A673 (cell line): ENCODE data around the gene SPEF1.

Experiments used
- EZH2 ChIP-seq: fragments of 200-600 bp; sonication (generic); IDR thresholded peaks from 2 replicates; pipeline ENCODE4 v1.6.1; 2017; ENCODE audit warnings: borderline replicate concordance, low read depth, mild to moderate bottlenecking, mixed read lengths, antibody characterized with exemption, low read length; ENCODE audit not compliant: poor library complexity, severe bottlenecking
- TF ChIP-seq, protein P1 (sequence below): fragments of 300-800, 200-600 bp; sonication (generic); conservative IDR thresholded peaks from 2 replicates; pipeline ENCODE4 v1.5.1; 2017; ENCODE audit warnings: low read depth, mild to moderate bottlenecking, antibody characterized with exemption, low read length, moderate library complexity, mixed read lengths

DNA sequence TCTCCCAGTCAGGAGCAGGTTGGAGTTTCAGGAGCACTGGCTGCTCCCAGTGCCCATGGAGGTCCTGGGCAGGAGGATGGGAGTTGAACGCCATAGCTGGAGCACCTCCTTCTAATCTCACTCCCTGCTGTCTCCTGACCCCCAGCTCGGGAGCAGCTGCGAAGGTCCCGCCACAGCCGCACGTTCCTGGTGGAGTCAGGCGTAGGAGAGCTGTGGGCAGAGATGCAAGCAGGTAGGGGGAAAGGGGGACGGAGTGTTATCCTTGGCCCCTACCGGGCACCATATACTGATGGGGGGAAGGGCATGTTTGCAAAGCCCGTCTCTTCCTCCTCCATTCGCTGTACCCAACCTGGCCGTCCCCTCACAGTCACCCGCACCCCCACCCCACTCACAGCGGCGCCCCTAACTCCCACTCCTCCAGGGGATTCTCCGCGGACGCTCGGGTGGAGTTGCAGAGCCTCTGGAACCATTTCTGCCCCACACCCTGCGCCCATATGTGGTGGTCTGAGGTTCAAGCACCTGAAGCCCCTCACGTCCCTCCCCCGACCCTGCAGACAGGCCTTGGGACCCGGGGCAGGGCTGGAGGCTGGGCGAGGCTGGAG, 32.1 kb downstream of the SPEF1 start:
- TF ChIP-seq, protein P1, sequence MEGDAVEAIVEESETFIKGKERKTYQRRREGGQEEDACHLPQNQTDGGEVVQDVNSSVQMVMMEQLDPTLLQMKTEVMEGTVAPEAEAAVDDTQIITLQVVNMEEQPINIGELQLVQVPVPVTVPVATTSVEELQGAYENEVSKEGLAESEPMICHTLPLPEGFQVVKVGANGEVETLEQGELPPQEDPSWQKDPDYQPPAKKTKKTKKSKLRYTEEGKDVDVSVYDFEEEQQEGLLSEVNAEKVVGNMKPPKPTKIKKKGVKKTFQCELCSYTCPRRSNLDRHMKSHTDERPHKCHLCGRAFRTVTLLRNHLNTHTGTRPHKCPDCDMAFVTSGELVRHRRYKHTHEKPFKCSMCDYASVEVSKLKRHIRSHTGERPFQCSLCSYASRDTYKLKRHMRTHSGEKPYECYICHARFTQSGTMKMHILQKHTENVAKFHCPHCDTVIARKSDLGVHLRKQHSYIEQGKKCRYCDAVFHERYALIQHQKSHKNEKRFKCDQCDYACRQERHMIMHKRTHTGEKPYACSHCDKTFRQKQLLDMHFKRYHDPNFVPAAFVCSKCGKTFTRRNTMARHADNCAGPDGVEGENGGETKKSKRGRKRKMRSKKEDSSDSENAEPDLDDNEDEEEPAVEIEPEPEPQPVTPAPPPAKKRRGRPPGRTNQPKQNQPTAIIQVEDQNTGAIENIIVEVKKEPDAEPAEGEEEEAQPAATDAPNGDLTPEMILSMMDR, result no peak
- no peak for TF ChIP-seq EZH2
